Fibroblast of lung (primary cell): ENCODE measurements around the gene ANKRD10. TPM values are rescaled to one million over a fixed set of nuclear protein-coding genes. Genes with fewer than 3 reads are reported as not detected.

Source experiments
- DNase-seq, 2 donors: peaks; one replicate each; pipeline versions ENCODE4 v3.0.0 to v3.0.0-alpha.2; 2010; ENCODE audit warnings: low read depth in 2 of 2
- H2AFZ ChIP-seq: 2 replicates; pipeline ENCODE4 v1.5.1; 2012; ENCODE audit warnings: low read length, control low read depth, inconsistent platforms
- H3K27ac ChIP-seq: 2 replicates; pipeline ENCODE4 v1.5.1; 2011; ENCODE audit warnings: low read length, control low read depth; ENCODE audit not compliant: insufficient read depth
- H3K27me3 ChIP-seq: 2 replicates; pipeline ENCODE4 v1.5.1; 2011; ENCODE audit warnings: mild to moderate bottlenecking, low read length; ENCODE audit not compliant: control insufficient read depth, insufficient read depth
- H3K36me3 ChIP-seq: 2 replicates; pipeline ENCODE4 v1.5.1; 2011; ENCODE audit warnings: low read length; ENCODE audit not compliant: control insufficient read depth, insufficient read depth
- H3K4me1 ChIP-seq: 2 replicates; pipeline ENCODE4 v1.5.1; 2011; ENCODE audit warnings: low read length; ENCODE audit not compliant: control insufficient read depth, insufficient read depth; ENCODE audit errors: extremely low read depth
- H3K4me2 ChIP-seq: 2 replicates; pipeline ENCODE4 v1.5.1; 2011; ENCODE audit warnings: low read length, control low read depth; ENCODE audit not compliant: insufficient read depth; ENCODE audit errors: extremely low read depth
- H3K4me3 ChIP-seq, 4 experiments: fragments of 200-600 bp in 1 of 4; sonication (generic) in 1 of 4; replicated peaks in 1 of 4; 2 replicates each; pipeline ENCODE4 v1.5.1; 2011 to 2016; ENCODE audit warnings: low read length in 4 of 4, low read depth in 3 of 4, mild to moderate bottlenecking in 3 of 4, control low read depth in 2 of 4, inconsistent platforms in 1 of 4, mixed read lengths in 1 of 4; ENCODE audit not compliant: insufficient read depth in 1 of 4; ENCODE audit errors: control extremely low read depth in 1 of 4
- H3K79me2 ChIP-seq: 2 replicates; pipeline ENCODE4 v1.5.1; 2012; ENCODE audit warnings: mild to moderate bottlenecking, low read length, inconsistent platforms; ENCODE audit not compliant: control insufficient read depth, insufficient read depth
- H3K9ac ChIP-seq: 2 replicates; pipeline ENCODE4 v1.5.1; 2011; ENCODE audit warnings: mild to moderate bottlenecking, low read length, control low read depth; ENCODE audit not compliant: insufficient read depth
- H3K9me3 ChIP-seq: 2 replicates; pipeline ENCODE4 v1.5.1; 2012; ENCODE audit warnings: low read depth, low read length; ENCODE audit not compliant: control insufficient read depth, insufficient read depth
- H4K20me1 ChIP-seq: 2 replicates; pipeline ENCODE4 v1.5.1; 2011; ENCODE audit warnings: low read length; ENCODE audit not compliant: control insufficient read depth, insufficient read depth; ENCODE audit errors: extremely low read depth
- CTCF ChIP-seq, 2 donors: IDR thresholded peaks in 1 of 2; conservative IDR thresholded peaks in 1 of 2; 1 replicate in 1 of 2; 2 replicates in 1 of 2; pipeline ENCODE4 v1.5.1; 2011 to 2012; ENCODE audit warnings: low read length in 2 of 2, control low read depth in 1 of 2, inconsistent platforms in 1 of 2, low read depth in 1 of 2, mild to moderate bottlenecking in 1 of 2
- EZH2 ChIP-seq: IDR thresholded peaks from 2 replicates; pipeline ENCODE4 v1.5.1; 2012; ENCODE audit warnings: low read length, control low read depth, mild to moderate bottlenecking; ENCODE audit errors: missing control alignments
- polyA plus RNA-seq, 2 donors: library from polyadenylated mRNA; depleted of rRNA in 1 of 2; stranded (reverse) in 1 of 2; unstranded in 1 of 2; fragments of >200 nt; gene quantifications; 2 replicates each; pipeline ENCODE4 v1.2.1, GENCODE V29; 2011 to 2012; ENCODE audit warnings: missing spikeins in 1 of 2
- total RNA-seq: library from RNA; depleted of rRNA; stranded (reverse); fragments of >200 nt; gene quantifications from 2 replicates; pipeline ENCODE4 v1.2.1, GENCODE V29; 2014

Gene ANKRD10
- total and polyA plus RNA-seq, 2 donors (not counting 1 experiment from before 2014, with no cell fraction given), result 29.5 to 130 TPM

- no peak overlapping the region for H3K9ac ChIP-seq
- H2AFZ ChIP-seq, result no peak overlapping the region
- H3K27ac ChIP-seq, result no peak overlapping the region
- no peak for TF ChIP-seq EZH2
- no peaks in the 10 kb centered on the region for H3K4me1 ChIP-seq
- H3K4me2 ChIP-seq, result no peak overlapping the region
- H3K79me2 ChIP-seq, result no peaks in the 10 kb centered on the region
- no peaks in the 10 kb centered on the region for H3K9me3 ChIP-seq
- no peaks in the 10 kb centered on the region for H3K27me3 ChIP-seq
- no peak for DNase-seq
- no peak overlapping the region for H3K4me3 ChIP-seq
- H4K20me1 ChIP-seq, result no peaks in the 10 kb centered on the region
- H3K36me3 ChIP-seq, result peaks cover 2% of the 10 kb centered on the region
These were observed 17.9 kb downstream of the ANKRD10 start for GRCh38 chr13:110897014-110897413.

- no peak for DNase-seq
- H3K79me2 ChIP-seq, result no peaks in the 10 kb centered on the region
- TF ChIP-seq CTCF (conservative IDR thresholded peaks at IDR 0.05 in 1 of 2, IDR thresholded peaks at IDR 0.05 in 1 of 2; ENCODE audit: low read depth in 1 of 2, low read length in 2 of 2), result no peak
- TF ChIP-seq EZH2, result no peak
- H3K4me2 ChIP-seq, result no peak overlapping the region
- no peaks in the 10 kb centered on the region for H3K9me3 ChIP-seq
- H3K36me3 ChIP-seq, result peaks cover 2% of the 10 kb centered on the region
- H3K4me1 ChIP-seq, result no peaks in the 10 kb centered on the region
- H3K27ac ChIP-seq, result no peak overlapping the region
- no peak overlapping the region for H3K4me3 ChIP-seq
- no peak overlapping the region for H2AFZ ChIP-seq
- H4K20me1 ChIP-seq, result no peaks in the 10 kb centered on the region
- H3K27me3 ChIP-seq, result no peaks in the 10 kb centered on the region
- no peak overlapping the region for H3K9ac ChIP-seq
These were observed 20.8 kb downstream of the ANKRD10 start for GRCh38 chr13:110894086-110894485.

GRCh38 chr13:110893571-110893970 lies 21.3 kb downstream of the ANKRD10 start:
- H3K9ac ChIP-seq, result no peak overlapping the region
- no peaks in the 10 kb centered on the region for H4K20me1 ChIP-seq
- DNase-seq, result no peak
- H2AFZ ChIP-seq, result no peak overlapping the region
- TF ChIP-seq CTCF (conservative IDR thresholded peaks at IDR 0.05 in 1 of 2, IDR thresholded peaks at IDR 0.05 in 1 of 2; ENCODE audit: low read depth in 1 of 2, low read length in 2 of 2) (no peak), EZH2 (no peak)
- H3K27me3 ChIP-seq, result no peaks in the 10 kb centered on the region
- no peaks in the 10 kb centered on the region for H3K79me2 ChIP-seq
- H3K4me3 ChIP-seq, result no peak overlapping the region
- H3K9me3 ChIP-seq, result no peaks in the 10 kb centered on the region
- H3K4me2 ChIP-seq, result no peak overlapping the region
- peaks cover 2% of the 10 kb centered on the region for H3K36me3 ChIP-seq
- H3K27ac ChIP-seq, result no peak overlapping the region
- no peaks in the 10 kb centered on the region for H3K4me1 ChIP-seq
